ENCODE measurements around the gene GABARAP. TPM values are rescaled to one million over a fixed set of nuclear protein-coding genes. Genes with fewer than 3 reads are reported as not detected.
A peak's percentile ranks its signal among the peaks of the same experiment; 100 is the strongest.

The GABARAP gene
- total and polyA plus RNA-seq, 10 of the 15 experiments (the other 5 are each of a cell fraction or from before 2014, with no cell fraction given), result 134 to 613 (median 285) TPM

- TF ChIP-seq, protein P1, sequence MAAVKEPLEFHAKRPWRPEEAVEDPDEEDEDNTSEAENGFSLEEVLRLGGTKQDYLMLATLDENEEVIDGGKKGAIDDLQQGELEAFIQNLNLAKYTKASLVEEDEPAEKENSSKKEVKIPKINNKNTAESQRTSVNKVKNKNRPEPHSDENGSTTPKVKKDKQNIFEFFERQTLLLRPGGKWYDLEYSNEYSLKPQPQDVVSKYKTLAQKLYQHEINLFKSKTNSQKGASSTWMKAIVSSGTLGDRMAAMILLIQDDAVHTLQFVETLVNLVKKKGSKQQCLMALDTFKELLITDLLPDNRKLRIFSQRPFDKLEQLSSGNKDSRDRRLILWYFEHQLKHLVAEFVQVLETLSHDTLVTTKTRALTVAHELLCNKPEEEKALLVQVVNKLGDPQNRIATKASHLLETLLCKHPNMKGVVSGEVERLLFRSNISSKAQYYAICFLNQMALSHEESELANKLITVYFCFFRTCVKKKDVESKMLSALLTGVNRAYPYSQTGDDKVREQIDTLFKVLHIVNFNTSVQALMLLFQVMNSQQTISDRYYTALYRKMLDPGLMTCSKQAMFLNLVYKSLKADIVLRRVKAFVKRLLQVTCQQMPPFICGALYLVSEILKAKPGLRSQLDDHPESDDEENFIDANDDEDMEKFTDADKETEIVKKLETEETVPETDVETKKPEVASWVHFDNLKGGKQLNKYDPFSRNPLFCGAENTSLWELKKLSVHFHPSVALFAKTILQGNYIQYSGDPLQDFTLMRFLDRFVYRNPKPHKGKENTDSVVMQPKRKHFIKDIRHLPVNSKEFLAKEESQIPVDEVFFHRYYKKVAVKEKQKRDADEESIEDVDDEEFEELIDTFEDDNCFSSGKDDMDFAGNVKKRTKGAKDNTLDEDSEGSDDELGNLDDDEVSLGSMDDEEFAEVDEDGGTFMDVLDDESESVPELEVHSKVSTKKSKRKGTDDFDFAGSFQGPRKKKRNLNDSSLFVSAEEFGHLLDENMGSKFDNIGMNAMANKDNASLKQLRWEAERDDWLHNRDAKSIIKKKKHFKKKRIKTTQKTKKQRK (IDR thresholded peaks at IDR 0.05; ENCODE audit: low read depth, low read length), result no peak
- TF ChIP-seq ESRRA (IDR thresholded peaks at IDR 0.05; ENCODE audit: low read length) (no peak), IKZF1 (conservative IDR thresholded peaks at IDR 0.05) (peak; percentile 49; the same call in 1 of the 2 replicates), IKZF2 (IDR thresholded peaks at IDR 0.05) (no peak), ZBTB4 (CRISPR knock-in tag; IDR thresholded peaks at IDR 0.05) (no peak), TARDBP (IDR thresholded peaks at IDR 0.05; ENCODE audit: borderline replicate concordance) (no peak), YY1 (IDR thresholded peaks at IDR 0.05; ENCODE audit: low read depth, low read length) (no peak), NFIC (IDR thresholded peaks at IDR 0.05; ENCODE audit: low read depth, low read length) (no peak), RAD21 (IDR thresholded peaks at IDR 0.05; ENCODE audit: insufficient read depth, low read depth, low read length) (no peak), ATF7 (IDR thresholded peaks at IDR 0.05; ENCODE audit: low read depth) (peak; percentile 60), CBX5 (IDR thresholded peaks at IDR 0.05; ENCODE audit: low read depth) (no peak), RAD51 (IDR thresholded peaks at IDR 0.05) (no peak), LARP7 (IDR thresholded peaks at IDR 0.05) (0 out of 2 replicates have a peak, but pooled peaks have one; percentile 62), SP1 (IDR thresholded peaks at IDR 0.05; ENCODE audit: low read depth, low read length) (peak; percentile 77), BACH1 (IDR thresholded peaks at IDR 0.05; ENCODE audit: borderline replicate concordance) (no peak), RCOR1 (conservative IDR thresholded peaks at IDR 0.05; ENCODE audit: low read depth, low read length) (0 out of 2 replicates have a peak, but pooled peaks have one; percentile 58), MEF2A (IDR thresholded peaks at IDR 0.05; ENCODE audit: insufficient read depth, low read depth, low read length) (no peak), BCL11A (IDR thresholded peaks at IDR 0.05; ENCODE audit: low read depth, low read length) (no peak), CREB1 (IDR thresholded peaks at IDR 0.05; ENCODE audit: low read depth) (peak; percentile 89), FOXM1 (IDR thresholded peaks at IDR 0.05; ENCODE audit: low read depth, low read length) (no peak)
- TF ChIP-seq, protein P2, sequence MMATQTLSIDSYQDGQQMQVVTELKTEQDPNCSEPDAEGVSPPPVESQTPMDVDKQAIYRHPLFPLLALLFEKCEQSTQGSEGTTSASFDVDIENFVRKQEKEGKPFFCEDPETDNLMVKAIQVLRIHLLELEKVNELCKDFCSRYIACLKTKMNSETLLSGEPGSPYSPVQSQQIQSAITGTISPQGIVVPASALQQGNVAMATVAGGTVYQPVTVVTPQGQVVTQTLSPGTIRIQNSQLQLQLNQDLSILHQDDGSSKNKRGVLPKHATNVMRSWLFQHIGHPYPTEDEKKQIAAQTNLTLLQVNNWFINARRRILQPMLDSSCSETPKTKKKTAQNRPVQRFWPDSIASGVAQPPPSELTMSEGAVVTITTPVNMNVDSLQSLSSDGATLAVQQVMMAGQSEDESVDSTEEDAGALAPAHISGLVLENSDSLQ (IDR thresholded peaks at IDR 0.05), result peak; percentile 66
- TF ChIP-seq, protein P3, sequence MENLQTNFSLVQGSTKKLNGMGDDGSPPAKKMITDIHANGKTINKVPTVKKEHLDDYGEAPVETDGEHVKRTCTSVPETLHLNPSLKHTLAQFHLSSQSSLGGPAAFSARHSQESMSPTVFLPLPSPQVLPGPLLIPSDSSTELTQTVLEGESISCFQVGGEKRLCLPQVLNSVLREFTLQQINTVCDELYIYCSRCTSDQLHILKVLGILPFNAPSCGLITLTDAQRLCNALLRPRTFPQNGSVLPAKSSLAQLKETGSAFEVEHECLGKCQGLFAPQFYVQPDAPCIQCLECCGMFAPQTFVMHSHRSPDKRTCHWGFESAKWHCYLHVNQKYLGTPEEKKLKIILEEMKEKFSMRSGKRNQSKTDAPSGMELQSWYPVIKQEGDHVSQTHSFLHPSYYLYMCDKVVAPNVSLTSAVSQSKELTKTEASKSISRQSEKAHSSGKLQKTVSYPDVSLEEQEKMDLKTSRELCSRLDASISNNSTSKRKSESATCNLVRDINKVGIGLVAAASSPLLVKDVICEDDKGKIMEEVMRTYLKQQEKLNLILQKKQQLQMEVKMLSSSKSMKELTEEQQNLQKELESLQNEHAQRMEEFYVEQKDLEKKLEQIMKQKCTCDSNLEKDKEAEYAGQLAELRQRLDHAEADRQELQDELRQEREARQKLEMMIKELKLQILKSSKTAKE (IDR thresholded peaks at IDR 0.05; ENCODE audit: low read depth, poor library complexity, severe bottlenecking), result no peak
Observed at GRCh38 chr17:7204828-7205461, 37.3 kb downstream of the GABARAP start (continued).

Data from GM12878 (cell line).